ENCODE measurements around the gene CDYL2.
"Not testable (repeated sequence)": the region's sequence is repeated elsewhere in the genome, so short reads cannot be mapped to it uniquely, and the experiment has no call there.

The CDYL2 gene, protein sequence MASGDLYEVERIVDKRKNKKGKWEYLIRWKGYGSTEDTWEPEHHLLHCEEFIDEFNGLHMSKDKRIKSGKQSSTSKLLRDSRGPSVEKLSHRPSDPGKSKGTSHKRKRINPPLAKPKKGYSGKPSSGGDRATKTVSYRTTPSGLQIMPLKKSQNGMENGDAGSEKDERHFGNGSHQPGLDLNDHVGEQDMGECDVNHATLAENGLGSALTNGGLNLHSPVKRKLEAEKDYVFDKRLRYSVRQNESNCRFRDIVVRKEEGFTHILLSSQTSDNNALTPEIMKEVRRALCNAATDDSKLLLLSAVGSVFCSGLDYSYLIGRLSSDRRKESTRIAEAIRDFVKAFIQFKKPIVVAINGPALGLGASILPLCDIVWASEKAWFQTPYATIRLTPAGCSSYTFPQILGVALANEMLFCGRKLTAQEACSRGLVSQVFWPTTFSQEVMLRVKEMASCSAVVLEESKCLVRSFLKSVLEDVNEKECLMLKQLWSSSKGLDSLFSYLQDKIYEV

DNA sequence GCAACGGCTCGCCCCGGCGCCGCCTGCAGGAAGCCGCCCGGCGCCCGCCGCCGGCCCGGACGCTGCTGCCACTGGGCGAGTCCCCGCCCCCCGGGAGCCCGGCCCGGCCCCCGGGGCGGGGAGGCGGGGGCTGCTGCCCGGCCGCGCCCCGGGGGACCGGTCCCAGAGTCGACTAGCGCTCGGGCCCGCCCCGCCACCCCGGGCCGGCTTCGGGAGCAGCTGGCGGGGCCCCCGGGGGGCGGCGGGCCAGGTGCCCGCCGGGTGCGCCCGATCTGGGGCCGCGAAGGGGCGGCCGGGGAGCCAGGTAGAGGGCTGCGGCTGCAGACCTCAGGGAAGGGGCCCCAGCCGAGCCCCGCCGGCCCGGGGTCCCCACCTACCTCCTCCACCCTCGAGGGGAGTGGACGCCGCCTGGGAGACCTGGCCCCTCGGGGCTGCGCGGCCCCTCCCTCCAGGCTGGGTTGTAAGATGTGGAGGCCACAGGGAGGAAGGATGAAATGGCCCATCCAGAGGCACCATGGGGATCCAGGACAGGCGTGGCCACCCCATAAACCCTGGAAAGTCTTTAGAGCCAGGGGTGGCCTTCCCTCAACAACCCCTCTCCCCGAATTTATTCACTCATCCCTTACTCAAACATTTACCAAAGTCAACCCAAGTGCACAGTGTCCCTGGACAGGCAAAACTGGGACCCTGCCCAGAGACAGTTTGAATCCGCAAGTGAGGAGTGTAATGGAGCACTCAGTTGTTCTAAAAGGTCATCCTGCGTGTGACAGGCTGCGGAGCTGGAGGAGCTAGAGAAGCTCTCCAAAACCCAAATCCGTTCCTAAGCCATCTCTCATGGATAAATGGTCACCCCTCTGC is at the start of gene CDYL2:
CDYL2 (minus strand) TSS at position 73 of the 858 bp plus-strand sequence. CDS start 425 bp downstream, outside the sequence.
- DNase-seq: no peak

DNA sequence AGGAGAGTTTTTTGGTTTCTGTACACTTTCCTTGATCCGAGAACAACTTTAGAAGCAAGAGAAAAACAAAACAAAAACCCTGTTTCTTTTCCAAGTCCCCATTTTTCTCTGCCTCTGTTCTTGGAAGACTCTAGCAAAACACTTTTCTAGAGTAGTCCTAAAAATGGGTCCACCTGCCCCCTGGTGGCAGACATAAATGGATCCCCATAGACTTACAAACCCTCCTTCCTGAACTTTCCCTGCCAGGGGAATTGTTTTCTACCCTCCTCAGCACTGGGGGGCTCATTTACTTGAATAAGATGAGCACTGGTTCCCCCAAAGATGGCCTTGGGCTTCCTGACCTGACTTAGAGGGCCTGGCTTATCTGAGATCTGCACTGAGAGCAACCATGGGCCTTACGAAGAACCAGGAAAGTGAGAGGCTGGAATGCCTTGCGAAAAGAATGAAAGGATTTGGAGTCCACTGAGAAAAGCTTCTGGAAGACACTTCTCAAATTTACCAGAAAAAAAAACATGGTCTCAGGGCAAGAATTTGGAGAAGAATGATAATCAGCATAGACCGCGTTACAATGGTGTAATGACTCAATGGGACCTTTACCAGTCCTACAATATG is 48.0 kb upstream of the CDYL2 start:
- DNase-seq: no peak

DNA sequence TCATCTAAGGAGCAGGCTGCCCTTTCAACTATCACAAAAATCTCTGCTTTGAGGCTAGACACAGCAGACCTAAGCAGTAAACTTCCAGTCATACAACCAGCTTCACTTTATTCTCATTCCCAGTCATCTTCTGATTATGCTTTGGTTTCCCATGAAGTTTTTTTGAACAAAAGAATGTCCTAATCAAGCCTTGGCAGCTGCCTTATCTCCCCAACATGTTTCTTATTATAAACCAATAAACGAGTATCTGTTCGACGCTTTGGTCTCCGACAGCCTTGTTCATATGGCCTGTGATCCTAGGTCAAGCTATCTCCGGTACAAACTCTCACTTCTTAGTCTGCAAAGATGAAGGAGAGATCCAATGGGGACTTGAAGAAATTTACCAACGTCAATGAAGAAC is 47.4 kb upstream of the CDYL2 start:
- DNase-seq: no peak

DNA sequence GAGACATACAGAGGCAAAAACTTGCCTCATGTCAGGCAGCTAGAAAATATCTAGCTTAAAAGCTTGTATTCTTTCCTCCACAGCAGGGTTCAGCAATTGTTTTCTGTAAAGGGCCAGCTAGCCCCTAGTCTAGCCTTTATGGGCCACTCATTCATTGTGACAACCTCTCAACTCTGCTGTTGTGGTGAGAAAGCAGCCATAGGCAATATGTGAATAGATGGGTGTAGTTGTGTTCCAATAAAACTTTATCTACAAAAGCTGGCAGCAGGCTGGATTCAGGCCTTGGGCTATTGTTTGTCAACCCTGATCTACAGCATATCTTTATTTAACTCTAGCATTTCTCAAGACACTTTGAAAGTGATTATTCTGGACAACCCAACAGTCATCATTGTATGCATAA is 46.4 kb upstream of the CDYL2 start:
- DNase-seq: no peak

DNA sequence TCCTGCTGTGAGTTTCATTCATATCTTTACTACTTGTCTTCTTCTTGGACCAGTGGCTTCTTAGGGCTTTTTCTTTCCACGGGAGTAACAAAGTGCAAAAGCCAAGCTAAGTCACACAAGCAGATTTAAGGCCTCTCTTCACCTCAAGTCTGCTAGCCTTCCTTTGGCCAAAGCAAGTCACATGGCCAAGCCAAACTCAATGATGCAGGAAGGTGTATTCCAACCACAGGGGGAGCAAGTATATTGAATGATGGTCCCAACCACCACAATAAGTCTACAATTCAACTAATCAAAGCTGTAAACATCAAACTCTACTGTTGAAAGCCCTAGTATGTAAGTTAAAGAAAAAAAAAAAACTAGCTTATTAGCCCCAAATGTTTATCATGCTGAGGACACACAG is 44.5 kb upstream of the CDYL2 start:
- no peak for DNase-seq

DNA sequence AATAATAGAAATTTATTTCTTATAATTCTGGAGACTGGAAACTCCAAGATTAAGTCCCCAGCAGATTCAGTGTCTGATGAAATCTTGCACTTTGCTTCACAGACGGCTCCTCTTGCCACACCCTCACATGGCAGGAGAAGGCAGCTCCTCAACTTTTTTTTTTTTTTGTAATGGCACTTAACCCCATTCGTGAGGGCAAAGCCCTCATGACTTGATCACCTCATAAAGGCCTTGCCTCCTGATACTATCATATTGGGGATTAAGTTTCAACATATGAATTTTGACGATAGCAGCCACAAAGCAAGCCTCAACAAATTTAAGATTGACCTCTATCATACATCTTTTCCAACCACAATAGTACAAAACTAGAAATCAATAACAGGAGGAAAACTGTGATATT is 42.3 kb upstream of the CDYL2 start:
- DNase-seq: no peak

DNA sequence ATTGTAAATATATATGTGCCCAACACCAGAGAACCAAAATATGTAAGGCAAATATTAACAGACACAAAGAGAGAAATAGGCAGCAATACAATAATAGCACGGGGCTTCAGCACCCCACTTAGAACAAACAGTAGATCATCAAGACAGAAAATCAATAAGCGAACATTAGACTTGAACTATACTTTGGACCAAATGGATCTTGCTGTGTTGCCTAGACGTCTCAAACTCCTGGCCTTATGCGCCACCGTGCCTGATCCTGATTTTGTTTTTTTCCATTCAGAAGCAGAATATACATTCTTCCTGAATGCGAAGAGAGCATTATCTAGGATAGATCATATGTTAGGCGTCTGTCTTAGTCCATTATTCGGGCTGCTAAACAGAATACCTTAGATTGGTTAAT is 41.9 kb upstream of the CDYL2 start:
- no peak for DNase-seq

DNA sequence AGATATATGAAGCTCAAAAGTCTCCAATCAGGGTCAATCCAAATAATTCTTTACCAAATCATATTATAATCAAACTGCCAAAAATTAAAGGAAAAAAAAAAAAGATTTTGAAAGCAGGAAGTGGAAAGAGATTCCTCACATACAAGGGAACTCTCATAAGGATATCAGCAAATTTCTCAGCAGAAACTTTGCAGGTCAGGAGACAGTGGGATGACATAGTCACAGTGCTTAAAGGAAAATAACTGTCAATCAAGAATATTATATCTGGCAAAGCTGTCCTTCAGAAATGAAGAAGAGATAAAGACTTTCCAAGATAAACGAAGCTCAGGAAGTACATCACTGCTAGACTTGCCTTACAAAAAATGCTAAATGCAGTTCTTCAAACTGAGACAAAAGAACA is 40.0 kb upstream of the CDYL2 start:
- DNase-seq: no peak

DNA sequence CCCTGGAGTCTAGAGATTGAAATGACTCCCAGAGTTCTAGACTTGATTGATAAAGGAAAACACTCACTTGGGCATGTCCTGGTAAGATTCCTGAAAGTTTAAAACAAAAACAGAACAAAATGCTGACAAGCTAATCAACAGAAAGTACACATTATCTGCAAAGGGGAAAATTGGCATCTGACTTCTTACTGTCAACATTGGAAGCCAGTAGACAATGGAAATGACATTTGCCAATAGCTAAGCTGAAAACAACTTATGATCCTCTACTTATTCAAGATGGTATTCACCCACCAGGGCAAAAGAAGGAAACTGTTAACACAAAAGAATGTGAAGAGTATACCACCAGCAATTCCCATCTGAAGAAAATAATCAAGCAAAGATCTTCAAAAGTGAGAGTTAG is 36.8 kb upstream of the CDYL2 start:
- DNase-seq: no peak

DNA sequence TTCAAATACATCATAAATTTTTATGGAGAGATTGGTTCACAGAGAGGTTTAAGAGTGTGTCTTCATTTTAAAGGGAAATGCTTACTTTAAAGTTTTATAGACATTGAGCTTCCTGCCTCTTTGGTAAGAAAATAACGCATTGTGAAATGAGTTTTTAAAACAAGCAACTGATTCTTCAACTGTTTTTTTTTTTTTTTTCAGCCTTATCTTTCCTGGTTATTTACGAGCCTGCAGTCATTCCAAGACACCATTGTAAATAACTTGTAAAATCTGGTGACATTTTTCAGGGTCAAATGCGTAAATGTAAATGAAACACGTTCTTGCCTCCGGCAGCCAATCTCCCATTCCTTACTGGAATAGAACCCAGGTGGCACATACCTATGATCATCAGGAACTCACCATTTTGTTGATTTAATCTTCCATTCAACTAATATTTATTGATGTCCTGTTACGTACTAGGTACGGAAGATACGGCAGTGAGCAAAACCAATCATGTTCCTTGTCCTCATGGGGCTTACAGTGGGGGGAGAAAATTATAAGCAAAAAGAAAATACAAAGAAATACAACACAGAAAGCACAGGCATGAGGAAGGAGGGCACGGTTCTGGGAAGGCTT is 33.2 kb upstream of the CDYL2 start:
- DNase-seq: no peak

DNA sequence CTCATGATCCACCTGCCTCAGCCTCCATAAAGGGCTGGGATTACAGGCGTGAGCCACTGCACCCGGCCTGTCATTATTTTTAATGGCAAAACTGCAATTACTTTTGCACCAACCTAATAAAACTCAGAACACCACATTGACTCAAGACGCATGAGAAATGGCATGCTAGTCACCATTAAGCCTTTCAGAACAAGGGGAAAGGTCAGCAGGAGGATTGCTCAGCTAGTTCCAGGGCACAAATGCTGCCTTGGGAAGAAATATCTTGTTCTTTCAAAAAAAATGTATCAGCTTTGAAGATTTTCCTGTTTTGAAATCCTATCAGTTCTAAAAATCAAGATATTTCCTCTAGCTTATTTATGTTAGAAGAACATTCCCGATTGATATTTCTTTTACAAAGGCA is 32.4 kb upstream of the CDYL2 start:
- DNase-seq: no peak

DNA sequence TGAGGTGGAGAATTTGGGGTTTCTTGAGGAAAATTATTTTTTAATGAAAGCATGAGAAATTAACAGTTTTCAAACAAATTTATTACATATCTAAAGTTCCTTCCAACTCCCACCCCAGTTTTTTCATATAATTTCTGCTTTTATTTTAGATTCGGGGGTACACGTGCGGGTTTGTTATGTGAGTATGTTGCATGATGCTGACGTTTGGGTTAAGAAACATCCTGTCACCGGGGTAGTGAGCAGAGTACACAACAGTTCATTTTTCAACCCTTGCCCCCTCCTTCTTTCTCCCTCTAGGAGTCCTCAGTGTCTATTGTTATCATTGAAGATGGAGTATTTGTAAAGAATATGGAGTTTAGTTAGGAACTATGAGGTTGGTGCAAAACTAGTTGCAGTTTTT is 31.8 kb upstream of the CDYL2 start:
- no peak for DNase-seq

DNA sequence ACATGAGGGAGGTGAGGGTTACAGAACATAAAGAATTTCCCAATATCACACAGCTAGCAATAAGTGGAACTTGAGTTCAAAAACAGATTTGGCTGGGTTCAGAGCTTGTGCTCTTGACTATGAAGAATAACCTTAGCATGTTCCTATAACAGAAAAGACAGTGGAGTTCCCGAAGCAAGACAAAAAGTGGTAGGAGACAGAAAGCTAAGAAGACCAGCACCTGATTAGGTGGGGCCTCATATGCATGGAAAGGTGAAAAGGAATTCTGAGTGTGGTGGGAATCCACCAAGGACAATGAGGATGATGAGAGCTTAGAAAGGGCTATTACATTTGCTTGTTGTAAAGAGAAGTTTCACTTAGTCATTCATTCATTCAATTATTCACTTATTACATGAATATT is 26.6 kb upstream of the CDYL2 start:
- no peak for DNase-seq

DNA sequence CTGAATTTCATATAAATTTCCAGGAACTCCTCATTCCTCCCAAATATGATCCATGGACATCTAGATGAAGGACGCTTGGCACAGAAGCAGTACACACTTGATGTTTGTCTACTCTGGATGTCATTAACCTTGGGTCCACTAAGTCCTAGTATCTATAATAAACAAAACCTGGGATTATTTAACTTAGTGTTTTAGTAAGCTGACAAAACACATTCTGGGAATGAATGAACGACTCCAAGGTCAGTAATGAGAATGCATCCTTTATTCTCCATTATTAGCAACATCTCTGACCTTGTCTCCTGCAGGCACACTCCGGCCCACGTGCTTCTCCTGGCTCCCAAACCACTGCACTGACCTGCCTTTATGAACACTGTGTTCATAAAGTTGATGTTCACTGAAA is 24.1 kb upstream of the CDYL2 start:
- no peak for DNase-seq

DNA sequence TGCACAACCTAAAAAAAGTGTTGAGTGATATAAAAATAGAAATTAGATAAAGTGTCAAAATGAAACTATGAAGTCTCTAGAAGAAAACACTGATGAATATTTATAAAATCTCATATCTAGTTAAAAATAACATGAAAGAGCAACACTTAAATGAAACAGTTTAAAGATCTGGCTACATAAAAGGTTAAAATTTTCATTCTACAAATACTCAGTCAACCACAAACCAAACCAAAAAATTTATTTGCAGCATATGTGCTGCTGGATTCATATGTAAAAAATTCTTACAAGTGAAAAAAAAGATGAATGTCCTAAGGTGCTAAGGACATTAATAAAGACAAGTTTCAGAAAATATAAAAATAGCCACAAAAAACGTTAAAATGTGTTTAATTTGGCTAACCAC is 22.6 kb upstream of the CDYL2 start:
- no peak for DNase-seq

DNA sequence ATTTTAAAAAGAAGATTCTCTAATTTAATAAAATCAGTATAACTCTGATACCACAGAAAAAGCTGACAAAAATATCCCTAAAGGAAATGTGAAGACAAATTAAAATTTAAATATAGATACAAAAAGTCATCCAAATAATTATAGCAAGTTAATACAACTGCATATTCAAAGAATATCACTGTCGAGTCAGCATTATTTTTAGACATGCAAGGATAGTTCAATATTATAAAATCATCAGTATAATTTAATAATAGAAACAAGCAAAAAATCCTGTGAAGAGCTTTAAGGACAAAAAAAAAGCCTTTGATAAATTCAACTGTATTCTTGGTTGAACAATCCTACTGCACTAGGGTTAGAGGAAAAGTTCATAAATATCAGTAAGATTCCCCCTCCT is 21.0 kb upstream of the CDYL2 start:
- DNase-seq: no peak

DNA sequence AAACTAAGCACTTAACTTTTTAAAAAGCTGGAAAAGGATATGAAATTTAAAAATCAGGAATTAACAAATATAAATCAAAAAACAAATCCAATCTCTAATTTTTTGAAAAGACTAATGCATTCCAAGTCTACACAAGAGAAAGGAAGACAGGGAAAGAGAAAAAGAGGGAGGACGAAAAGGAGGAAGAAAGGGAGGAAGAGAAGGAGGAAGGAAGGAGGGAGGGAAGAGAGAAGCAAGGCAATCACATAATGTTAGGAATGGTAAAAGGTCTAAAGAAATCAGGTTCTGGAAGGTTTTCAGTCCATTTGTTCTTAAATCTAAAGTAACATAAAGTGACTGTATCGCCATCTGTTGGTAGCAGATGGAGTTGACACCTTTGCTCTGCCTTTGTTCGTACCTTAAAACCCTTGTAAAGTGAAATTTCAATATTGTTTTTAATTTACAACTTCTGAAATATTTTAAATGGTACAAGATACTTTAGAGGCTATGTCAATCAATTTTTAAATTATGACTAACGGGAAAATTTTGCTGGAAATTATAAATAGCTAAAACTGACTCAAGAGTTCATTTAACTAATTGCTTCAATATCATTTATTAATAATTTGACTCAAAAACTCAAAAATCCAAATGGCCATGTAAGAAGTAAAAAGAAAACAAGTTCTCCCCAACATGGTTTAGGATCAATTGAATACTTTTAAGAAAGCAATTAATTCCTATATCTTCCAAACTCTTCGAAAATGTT is 20.4 kb upstream of the CDYL2 start:
- peak; percentile 43 for DNase-seq

DNA sequence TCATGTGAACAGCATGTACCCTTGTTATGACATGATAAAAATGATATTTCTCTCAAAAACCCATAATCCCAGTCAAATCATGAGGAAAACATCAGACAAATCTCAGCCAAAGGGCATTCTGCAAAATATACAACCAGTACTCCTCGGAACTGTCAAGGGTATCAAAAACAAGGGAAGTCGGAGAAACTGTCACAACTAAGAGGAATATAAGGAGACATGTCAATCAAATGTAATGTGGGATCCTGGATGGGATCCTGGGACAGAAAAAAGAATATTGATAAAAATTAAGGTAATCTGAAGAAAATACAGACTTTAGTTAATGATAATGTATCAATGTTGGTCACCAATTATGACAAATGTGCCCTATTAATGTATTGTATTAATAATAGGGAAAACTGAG is 15.6 kb upstream of the CDYL2 start:
- DNase-seq: no peak

DNA sequence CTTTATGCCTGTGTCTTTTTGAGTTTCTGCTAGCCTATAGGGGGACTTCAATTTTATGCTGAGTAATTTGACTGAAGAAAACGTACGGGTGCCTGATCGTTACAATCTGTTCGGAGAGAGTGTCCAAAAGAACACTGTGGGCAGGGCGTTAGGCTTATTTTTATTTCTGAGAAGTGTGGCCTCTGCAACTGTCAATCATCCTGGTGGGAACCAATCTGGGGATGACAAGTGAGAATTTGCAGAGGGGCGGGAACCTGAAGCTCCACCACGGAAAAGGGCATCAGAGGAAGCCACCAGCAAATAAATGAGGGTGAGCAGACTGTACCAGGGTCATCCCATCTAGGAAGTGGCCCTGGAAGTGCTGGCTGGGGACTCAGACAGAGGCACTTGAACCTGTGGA is 12.0 kb upstream of the CDYL2 start:
- no peak for DNase-seq

DNA sequence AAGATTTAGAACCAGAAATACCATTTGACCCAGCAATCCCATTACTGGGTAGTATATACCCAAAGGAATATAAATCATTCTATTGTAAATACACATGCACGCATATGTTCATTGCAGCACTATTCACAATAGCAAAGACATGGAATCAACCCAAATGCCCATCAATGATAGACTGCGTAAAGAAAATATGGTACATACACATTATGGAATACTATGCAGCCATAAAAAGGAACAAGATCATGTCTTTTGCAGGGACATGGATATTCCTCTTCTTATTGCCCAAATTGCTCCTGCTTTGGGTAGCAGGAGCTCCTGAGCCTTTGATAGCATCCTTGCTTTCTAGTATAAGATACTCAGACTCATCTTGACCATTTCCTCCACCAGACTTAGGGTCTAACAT is 10.9 kb upstream of the CDYL2 start:
- not testable (repeated sequence) for DNase-seq

DNA sequence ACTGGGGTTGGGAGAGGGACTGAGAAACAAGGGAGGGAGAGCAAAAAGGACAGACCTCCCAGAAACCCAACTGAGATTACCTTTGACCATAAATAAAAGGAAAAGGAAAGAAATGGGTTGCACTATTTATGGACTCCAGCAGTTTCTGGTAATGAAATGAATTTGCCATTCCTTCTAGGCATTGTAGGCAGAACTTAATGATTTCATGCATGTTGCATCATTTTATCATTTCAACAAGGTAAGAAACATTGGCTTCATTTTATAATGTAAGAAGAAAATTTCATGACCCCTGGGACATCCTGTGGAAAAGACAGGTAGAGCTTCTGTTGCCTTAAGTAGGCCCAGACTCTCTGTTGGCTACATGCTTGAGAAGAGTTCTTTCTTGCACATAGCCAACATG is 8.2 kb upstream of the CDYL2 start:
- DNase-seq: no peak

DNA sequence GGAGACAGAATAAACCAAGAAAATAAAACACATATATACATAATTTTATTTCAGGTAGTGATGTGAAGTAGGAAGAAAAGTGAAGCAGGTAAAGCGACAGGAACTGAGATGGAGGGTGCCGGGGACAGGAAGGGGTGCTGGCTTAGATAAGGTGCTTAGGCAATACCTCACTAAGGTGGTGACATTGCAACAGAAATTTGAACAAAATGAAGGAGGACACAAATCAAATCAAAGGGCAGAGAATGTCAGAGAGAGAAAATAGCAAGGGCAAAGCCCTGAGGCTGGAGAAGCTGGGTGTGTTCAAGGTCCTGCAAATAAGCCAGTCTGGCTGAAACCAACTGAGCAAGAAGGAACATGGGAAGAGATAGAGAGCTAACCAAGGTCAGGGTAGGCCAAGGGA is 5.0 kb upstream of the CDYL2 start:
- no peak for DNase-seq

DNA sequence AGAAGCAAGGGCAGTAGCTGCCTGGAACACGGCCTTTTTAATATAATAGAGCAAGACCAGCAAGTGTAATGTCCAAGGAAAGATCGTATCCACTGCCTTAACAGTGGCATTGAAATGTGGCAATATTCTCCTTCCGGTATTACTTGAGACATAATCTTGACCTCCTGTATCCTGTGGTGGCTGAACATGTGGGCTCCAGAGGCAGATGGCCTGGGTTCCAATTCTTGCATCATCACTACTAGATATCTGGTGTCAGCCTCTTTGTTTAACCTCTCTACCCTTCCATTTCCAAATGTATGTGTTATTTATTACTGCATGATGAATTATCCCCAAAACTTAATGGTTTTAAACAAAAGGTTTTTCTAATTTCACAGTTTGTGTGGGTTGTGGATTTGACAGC is 3.5 kb upstream of the CDYL2 start:
- DNase-seq: no peak
